HepG2 (cell line): Measurements from ENCODE around the gene TMX4. TPM values are rescaled to one million over a fixed set of nuclear protein-coding genes. Genes with fewer than 3 reads are reported as not detected.

Source experiments
- ATAC-seq: fragments of 200-7000 bp; cut with Tn5 transposase; 3 replicates; pipeline ENCODE4 v1.9.1; 2020; ENCODE audit warnings: mild to moderate bottlenecking, moderate library complexity
- BruUV-seq: library from RNA; stranded (reverse); fragments of 400-500 nt; replicated peaks from 2 replicates; lab custom pipeline; 2021; lab: Mats Ljungman, UMichigan
- CTCF ChIA-PET: fragments of 300-600 bp; formaldehyde crosslinking; extraction: SDS; loops from one replicate; lab custom pipeline; 2021; ENCODE audit warnings: low total read pairs, inconsistent platforms, low intra/inter-chr PET ratio; lab: Yijun Ruan, JAX
- POLR2A ChIA-PET: fragments of 350-600 bp; sonication (Branson Sonifier 250); formaldehyde crosslinking; loops from one replicate; lab custom pipeline; 2020; ENCODE audit warnings: antibody characterized with exemption, inconsistent platforms; lab: Yijun Ruan, JAX
- DNase-seq: peaks from one replicate; pipeline ENCODE4 v3.0.0-alpha.2; 2015; ENCODE audit warnings: low spot score
- FAIRE-seq: peaks from 3 replicates; lab custom pipeline; 2011; peaks lifted over from hg19 to GRCh38; lab: Jason Lieb, UNC
- H2AFZ ChIP-seq: one replicate; pipeline ENCODE4 v1.6.1; 2011; ENCODE audit warnings: low read length, inconsistent platforms
- H3K27ac ChIP-seq: fragments of 300-600 bp; 3 replicates; pipeline ENCODE4 v1.8.0; 2011; ENCODE audit warnings: mixed run types, mild to moderate bottlenecking, mixed read lengths, low read length, inconsistent platforms; ENCODE audit not compliant: insufficient read depth; ENCODE audit errors: extremely low read length
- H3K27me3 ChIP-seq, 2 experiments: fragments of 200-600 bp in 1 of 2; 2 replicates in 1 of 2; 3 replicates in 1 of 2; pipeline versions ENCODE4 v1.6.0 to v1.8.0; 2011; ENCODE audit warnings: low read length in 2 of 2, mild to moderate bottlenecking in 2 of 2, moderate library complexity in 2 of 2, inconsistent platforms in 1 of 2; ENCODE audit not compliant: insufficient read depth in 2 of 2, control insufficient read depth in 1 of 2
- H3K36me3 ChIP-seq, 2 experiments: fragments of 200-600 bp in 1 of 2; replicated peaks in 1 of 2; 2 replicates in 1 of 2; 3 replicates in 1 of 2; pipeline versions ENCODE4 v1.5.1 to v1.8.0; 2011; ENCODE audit warnings: low read length in 2 of 2, inconsistent platforms in 1 of 2; ENCODE audit not compliant: insufficient read depth in 2 of 2, control insufficient read depth in 1 of 2
- H3K4me1 ChIP-seq: 2 replicates; pipeline ENCODE4 v1.5.1; 2012; ENCODE audit warnings: low read length, inconsistent platforms; ENCODE audit not compliant: insufficient read depth
- H3K4me2 ChIP-seq: 2 replicates; pipeline ENCODE4 v1.6.0; 2011; ENCODE audit warnings: low read depth, low read length, inconsistent platforms
- H3K4me3 ChIP-seq, 3 experiments: fragments of 200-600 bp in 1 of 3; sonication (generic), shearing (Covaris generic) in 1 of 3; replicated peaks in 1 of 3; 2 replicates each; pipeline ENCODE4 v1.5.1; 2011 to 2016; ENCODE audit warnings: low read length in 3 of 3, inconsistent platforms in 2 of 3, low read depth in 2 of 3, mild to moderate bottlenecking in 2 of 3, control low read depth in 1 of 3, mixed read lengths in 1 of 3; ENCODE audit not compliant: insufficient read depth in 1 of 3
- H3K79me2 ChIP-seq: one replicate; pipeline ENCODE4 v1.6.1; 2011; ENCODE audit warnings: low read length, inconsistent platforms; ENCODE audit not compliant: insufficient read depth
- H3K9ac ChIP-seq: 2 replicates; pipeline ENCODE4 v1.6.0; 2011; ENCODE audit warnings: mild to moderate bottlenecking, low read depth, low read length, inconsistent platforms; ENCODE audit not compliant: insufficient read depth
- H3K9me3 ChIP-seq: 2 replicates; pipeline ENCODE4 v1.5.1; 2012; ENCODE audit warnings: mild to moderate bottlenecking, low read length
- H4K20me1 ChIP-seq: 2 replicates; pipeline ENCODE4 v1.6.0; 2011; ENCODE audit warnings: inconsistent platforms, mild to moderate bottlenecking, low read length, moderate library complexity; ENCODE audit not compliant: insufficient read depth
- MAFF ChIP-seq: IDR thresholded peaks from 2 replicates; pipeline ENCODE4 v1.6.1; 2011; ENCODE audit warnings: low read depth, low read length, improper control_type of control experiment
- MAFK ChIP-seq, 2 experiments: IDR thresholded peaks in 1 of 2; conservative IDR thresholded peaks in 1 of 2; 2 replicates each; pipeline ENCODE4 v1.6.1; 2011; ENCODE audit warnings: improper control_type of control experiment in 2 of 2, low read length in 2 of 2
- TOPORS ChIP-seq: sonication (generic); formaldehyde crosslinking; IDR thresholded peaks from 2 replicates; pipeline ENCODE4 v1.8.0; 2023; ENCODE audit warnings: mild to moderate bottlenecking, missing genetic modification reagents
- ZKSCAN1 ChIP-seq: fragments of 150-350 bp; IDR thresholded peaks from 2 replicates; pipeline ENCODE4 v1.6.1; 2014; ENCODE audit warnings: low read length
- ZNF567 ChIP-seq: sonication (generic); formaldehyde crosslinking; IDR thresholded peaks from 2 replicates; pipeline ENCODE4 v1.8.1; 2023; ENCODE audit warnings: mild to moderate bottlenecking, missing genetic modification reagents, borderline replicate concordance
- ZNF619 ChIP-seq: sonication (generic); formaldehyde crosslinking; IDR thresholded peaks from 2 replicates; pipeline ENCODE4 v1.4.0; 2020; ENCODE audit warnings: mild to moderate bottlenecking, missing genetic modification reagents
- WGBS: methylation state at CpG from one replicate; pipeline ENCODE4 v1.1.6; 2017; ENCODE audit warnings: low lambda C conversion rate; 5-methylcytosine and 5-hydroxymethylcytosine counted together
- in situ Hi-C: cut with HindIII; loops from 2 replicates; pipeline ENCODE4 v1.10.0; 2017; ENCODE audit warnings: low pct_unique_long_range_greater_than_20kb; ENCODE audit not compliant: extremely low pct_ligation_motif_present
- intact Hi-C: fragments of 100-400 bp; cut with micrococcal nuclease; formaldehyde crosslinking; loops from one replicate; pipeline ENCODE4 v1.10.0; 2022; ENCODE audit not compliant: unreplicated experiment
- polyA plus RNA-seq, 8 experiments: library from polyadenylated mRNA; depleted of rRNA in 3 of 8; stranded (reverse) in 7 of 8; unstranded in 1 of 8; fragments of >200 nt; fragmentation: Illumina TruSeq in 4 of 8; extraction: Trizol in 4 of 8; gene quantifications; 2 replicates each; pipeline versions ENCODE4 v1.2.1 to v1.2.3, GENCODE V29; 2011 to 2016; ENCODE audit warnings: low read depth in 4 of 8, missing spikeins in 1 of 8, mixed read lengths in 1 of 8; ENCODE audit not compliant: insufficient read depth in 1 of 8
- total RNA-seq, 5 experiments: library from RNA; depleted of rRNA; stranded (reverse); fragments of >200 nt; fragmentation: Illumina TruSeq; extraction: Trizol; gene quantifications; 2 replicates each; pipeline ENCODE4 v1.2.3, GENCODE V29; 2016; ENCODE audit warnings: low read depth in 1 of 5
- TF ChIP-seq, protein P1 (sequence below): IDR thresholded peaks from 2 replicates; pipeline ENCODE4 v1.6.1; 2012; ENCODE audit warnings: low read depth, low read length, improper control_type of control experiment

TMX4 gene
- total and polyA plus RNA-seq, 2 of the 13 experiments (the other 11 are each of a cell fraction or from before 2014, with no cell fraction given) = 7.6 to 21.4 TPM

DNA sequence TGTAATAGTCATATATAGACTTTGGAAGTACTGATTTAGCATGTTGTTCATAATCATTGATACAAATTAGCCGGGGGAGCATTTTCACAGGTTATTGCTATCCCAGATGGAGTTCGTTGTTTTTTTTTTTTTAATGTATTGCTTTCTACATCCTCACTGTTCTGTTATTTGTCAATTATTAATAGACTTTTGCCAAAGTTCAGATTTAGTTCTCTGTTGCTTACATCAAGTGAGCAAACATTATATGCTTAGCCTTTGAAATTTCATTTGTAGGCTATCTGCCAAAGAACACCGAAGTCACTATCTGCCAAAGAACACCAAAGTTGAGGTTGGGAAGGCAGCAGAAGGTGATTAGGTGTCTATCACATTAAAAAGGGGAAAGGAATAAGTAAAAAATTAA, 79.2 kb downstream of the TMX4 start, which contains the start of gene HAO1:
Gene HAO1, minus strand, starts transcription at position 118 of the 400 bp plus-strand sequence. Its CDS starts 36 bp downstream, at position 82.
- CTCF ChIA-PET = no interaction called here
- H3K27me3 ChIP-seq = no peaks in the 10 kb centered on the region
- POLR2A ChIA-PET = no interaction called here
- no peak within 1 kb of the TSS for H2AFZ ChIP-seq
- peak; percentile 43 for ATAC-seq
- H3K4me2 ChIP-seq = peak within 1 kb of the TSS; percentile 5; the same call in 1 of the 2 replicates
- peaks cover 6% of the 10 kb centered on the region for H3K9me3 ChIP-seq
- H3K4me3 ChIP-seq = no peak within 1 kb of the TSS
- DNase-seq = peak; percentile 40
- no peak within 1 kb of the TSS for H3K27ac ChIP-seq
- peaks cover 23% of the 10 kb centered on the region for H3K4me1 ChIP-seq
- FAIRE-seq = no peak
- no peaks in the 10 kb centered on the region for H4K20me1 ChIP-seq
- no peaks in the 10 kb centered on the region for H3K36me3 ChIP-seq
- H3K9ac ChIP-seq = no peak within 1 kb of the TSS
- no peak for TF ChIP-seq TOPORS (CRISPR knock-in tag)
- TF ChIP-seq, protein P1, sequence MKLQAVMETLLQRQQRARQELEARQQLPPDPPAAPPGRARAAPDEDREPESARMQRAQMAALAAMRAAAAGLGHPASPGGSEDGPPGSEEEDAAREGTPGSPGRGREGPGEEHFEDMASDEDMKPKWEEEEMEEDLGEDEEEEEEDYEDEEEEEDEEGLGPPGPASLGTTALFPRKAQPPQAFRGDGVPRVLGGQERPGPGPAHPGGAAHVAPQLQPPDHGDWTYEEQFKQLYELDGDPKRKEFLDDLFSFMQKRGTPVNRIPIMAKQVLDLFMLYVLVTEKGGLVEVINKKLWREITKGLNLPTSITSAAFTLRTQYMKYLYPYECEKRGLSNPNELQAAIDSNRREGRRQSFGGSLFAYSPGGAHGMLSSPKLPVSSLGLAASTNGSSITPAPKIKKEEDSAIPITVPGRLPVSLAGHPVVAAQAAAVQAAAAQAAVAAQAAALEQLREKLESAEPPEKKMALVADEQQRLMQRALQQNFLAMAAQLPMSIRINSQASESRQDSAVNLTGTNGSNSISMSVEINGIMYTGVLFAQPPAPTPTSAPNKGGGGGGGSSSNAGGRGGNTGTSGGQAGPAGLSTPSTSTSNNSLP = peak; percentile 45; the same call in 1 of the 2 replicates
- WGBS = 16% methylated on average over 3 of the region's 3 CpGs
- intact Hi-C loops (no loop called here), in situ Hi-C loops (no loop called here)
- no peaks in the 10 kb centered on the region for H3K79me2 ChIP-seq
- no TSS peak for BruUV-seq

DNA sequence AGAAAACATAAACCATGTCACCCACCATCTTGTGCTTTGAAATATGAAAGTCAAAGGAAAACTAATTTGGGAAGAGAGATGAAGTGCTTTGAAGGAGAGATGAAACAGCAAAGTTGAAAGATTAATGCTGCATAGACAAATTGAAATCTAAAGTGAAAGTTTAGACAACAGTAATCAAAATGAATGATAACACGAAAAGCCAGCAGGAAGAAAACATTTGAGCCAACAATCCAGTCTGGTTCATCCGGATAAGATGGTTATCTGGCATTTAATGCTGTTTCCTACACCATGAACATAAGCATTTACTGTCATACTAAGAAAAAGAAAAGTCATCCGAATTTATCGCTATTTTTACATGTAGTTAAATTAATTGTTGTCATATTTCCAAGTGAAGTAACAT, 79.9 kb downstream of the TMX4 start:
- no peaks in the 10 kb centered on the region for H4K20me1 ChIP-seq
- no peak overlapping the region for H3K4me2 ChIP-seq
- POLR2A ChIA-PET = no interaction called here
- in situ Hi-C loops = loop anchor here (10.0 kb wide), 1 partner anchor 785 kb away; no protein-coding TSS in a partner anchor
- no peaks in the 10 kb centered on the region for H3K27me3 ChIP-seq
- intact Hi-C loops = loop anchor here (10.0 kb wide), 1 partner anchor 1175 kb away; the partner anchor contains the start of gene BMP2
- DNase-seq (no peak), FAIRE-seq (no peak)
- no TSS peak for BruUV-seq
- H2AFZ ChIP-seq = no peak overlapping the region
- no peak overlapping the region for H3K9ac ChIP-seq
- no peak overlapping the region for H3K27ac ChIP-seq
- H3K36me3 ChIP-seq = no peaks in the 10 kb centered on the region
- 34% methylated on average over 4 of the region's 4 CpGs for WGBS
- peak; percentile 76 to 77 for TF ChIP-seq MAFK (conservative IDR thresholded peaks at IDR 0.05 in 1 of 2, IDR thresholded peaks at IDR 0.05 in 1 of 2; ENCODE audit: low read length in 2 of 2)
- peak; percentile 76 for TF ChIP-seq MAFF
- TF ChIP-seq ZNF567 = no peak
- no peak for TF ChIP-seq ZKSCAN1
- TF ChIP-seq ZNF619 (CRISPR knock-in tag) = no peak
- TF ChIP-seq, all 625 proteins: peak for 2
- ATAC-seq = no peak
- no peaks in the 10 kb centered on the region for H3K79me2 ChIP-seq
- H3K4me3 ChIP-seq = no peak overlapping the region
- peaks cover 6% of the 10 kb centered on the region for H3K9me3 ChIP-seq
- peaks cover 23% of the 10 kb centered on the region for H3K4me1 ChIP-seq
- CTCF ChIA-PET = no interaction called here
